Activated T-helper 1 cell treated with anti-CD3 and anti-CD28 coated beads, Interleukin-12 subunit alpha, Interleukin-12 subunit beta, Interleukin-2, Interleukin-4 antibody, amounts not matched to agents 30 ng/mL and 10 ng/mL and 1 ng/mL, durations not matched to agents 14 hours and 24 hours and 36 hours (primary cell): ENCODE measurements around the gene FAM171A2. TPM values are rescaled to one million over a fixed set of nuclear protein-coding genes. Genes with fewer than 3 reads are reported as not detected.
A peak's percentile ranks its signal among the peaks of the same experiment; 100 is the strongest.

Experiments used
- DNase-seq: peaks from one replicate; pipeline ENCODE4 v3.0.0; 2021; ENCODE audit warnings: low spot score
- H3K27ac Mint-ChIP-seq: one replicate; pipeline ENCODE4 v1.8.0; 2021; ENCODE audit warnings: mild to moderate bottlenecking, mixed read lengths
- H3K27me3 Mint-ChIP-seq: one replicate; pipeline ENCODE4 v1.8.0; 2022; ENCODE audit warnings: mild to moderate bottlenecking, moderate library complexity, mixed read lengths; ENCODE audit not compliant: insufficient read depth
- H3K36me3 Mint-ChIP-seq: one replicate; pipeline ENCODE4 v1.8.0; 2021; ENCODE audit warnings: low read depth, mixed read lengths
- H3K4me1 Mint-ChIP-seq: one replicate; pipeline ENCODE4 v1.8.0; 2021; ENCODE audit warnings: low read depth, mixed read lengths
- H3K4me3 Mint-ChIP-seq: one replicate; pipeline ENCODE4 v1.8.0; 2021; ENCODE audit warnings: mild to moderate bottlenecking, moderate library complexity, mixed read lengths
- H3K9me3 Mint-ChIP-seq: one replicate; pipeline ENCODE4 v1.8.0; 2021; ENCODE audit warnings: mixed read lengths
- intact Hi-C: fragments of 100-400 bp; cut with micrococcal nuclease; formaldehyde crosslinking; loops from one replicate; pipeline ENCODE4 v1.15.1; 2024
- total RNA-seq: library from RNA; stranded (reverse); gene quantifications from 2 replicates; pipeline ENCODE4 v1.2.3, GENCODE V29; 2022

Gene FAM171A2
- total RNA-seq, 1 donor from 2014 or later, result 0.29 TPM

DNA sequence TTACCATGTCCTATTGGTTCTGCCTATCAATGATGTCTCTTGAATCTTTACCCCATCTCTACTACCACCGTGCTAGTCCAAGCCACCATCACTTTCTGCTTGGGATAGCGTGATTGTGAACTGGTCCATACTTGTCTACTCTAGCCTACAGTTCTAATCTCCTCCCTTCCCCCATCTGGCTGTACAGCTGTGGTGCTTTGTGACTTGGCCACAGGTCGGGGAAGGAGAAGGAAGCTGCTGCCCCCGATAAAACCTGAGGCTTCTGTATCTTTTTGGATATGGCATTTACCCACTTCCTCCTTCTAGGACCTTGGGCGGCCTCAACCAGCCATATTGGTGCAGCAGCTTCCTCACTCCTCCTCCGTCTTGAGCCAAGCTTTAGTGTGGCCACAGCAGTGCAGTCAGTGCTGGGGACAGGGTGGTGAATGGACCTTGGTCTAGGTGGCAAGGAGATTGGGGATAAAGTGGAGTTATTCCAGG lies 26.1 kb upstream of the FAM171A2 start:
- intact Hi-C loops, result no loop called here
- peaks cover 13% of the 10 kb centered on the region for H3K4me1 Mint-ChIP-seq
- no peak overlapping the region for H3K4me3 Mint-ChIP-seq
- no peak overlapping the region for H3K27ac Mint-ChIP-seq
- H3K36me3 Mint-ChIP-seq, result no peaks in the 10 kb centered on the region
- DNase-seq, result no peak
- peaks cover 12% of the 10 kb centered on the region for H3K27me3 Mint-ChIP-seq
- H3K9me3 Mint-ChIP-seq, result no peaks in the 10 kb centered on the region

DNA sequence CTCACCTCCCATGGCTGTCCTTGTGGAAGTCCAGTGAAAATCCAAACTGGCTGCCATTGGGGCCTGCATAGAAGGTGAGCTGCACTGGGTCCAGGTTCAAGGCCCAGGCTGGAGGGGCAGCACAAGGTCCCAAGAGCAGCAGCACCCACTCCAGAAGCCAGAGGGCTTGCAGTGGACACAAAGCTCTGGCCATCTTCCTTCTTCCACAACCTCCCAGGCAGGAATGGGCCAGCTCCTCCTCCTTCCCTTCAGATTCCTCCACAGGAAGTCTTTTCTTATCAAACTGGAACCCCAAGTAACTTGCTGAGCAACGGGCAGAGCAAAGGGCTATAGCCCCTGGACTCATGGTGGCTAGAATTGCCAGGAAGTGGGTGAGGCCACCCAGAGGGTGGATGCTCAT lies 25.6 kb upstream of the FAM171A2 start, which contains the start of gene ITGA2B:
Gene ITGA2B (minus strand): TSS at position 369 of the 400 bp plus-strand sequence. CDS start 176 bp downstream, at position 193.
- peaks cover 12% of the 10 kb centered on the region for H3K27me3 Mint-ChIP-seq
- no peak within 1 kb of the TSS for H3K4me3 Mint-ChIP-seq
- H3K36me3 Mint-ChIP-seq, result no peaks in the 10 kb centered on the region
- intact Hi-C loops, result no loop called here
- H3K9me3 Mint-ChIP-seq, result no peaks in the 10 kb centered on the region
- H3K4me1 Mint-ChIP-seq, result peaks cover 13% of the 10 kb centered on the region
- no peak within 1 kb of the TSS for H3K27ac Mint-ChIP-seq
- no peak for DNase-seq

DNA sequence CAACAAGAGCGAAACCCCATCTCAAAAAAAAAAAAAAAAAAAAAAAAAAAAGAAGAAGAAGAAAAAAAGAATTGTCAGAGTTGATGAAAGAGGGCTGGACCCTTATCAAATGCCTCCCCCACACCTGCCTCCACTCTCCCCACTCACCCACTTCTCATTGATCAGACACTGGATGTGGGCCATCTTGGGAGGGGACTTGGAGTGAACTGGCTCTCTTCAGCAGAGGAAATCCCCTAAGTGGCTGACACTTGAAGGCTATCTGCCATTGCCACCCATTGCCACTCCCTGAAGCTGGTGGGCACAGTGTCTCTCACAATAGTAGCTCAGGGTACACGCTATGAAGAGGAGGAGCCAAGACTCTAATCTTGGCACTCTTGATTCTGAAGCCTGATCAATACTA lies 24.2 kb upstream of the FAM171A2 start:
- intact Hi-C loops, result no loop called here
- Mint-ChIP-seq H3K4me1 (peaks cover 6% of the 10 kb centered on the region), H3K36me3 (no peaks in the 10 kb centered on the region), H3K9me3 (no peaks in the 10 kb centered on the region), H3K4me3 (no peak overlapping the region), H3K27ac (no peak overlapping the region), H3K27me3 (peaks cover 16% of the 10 kb centered on the region)
- no peak for DNase-seq

DNA sequence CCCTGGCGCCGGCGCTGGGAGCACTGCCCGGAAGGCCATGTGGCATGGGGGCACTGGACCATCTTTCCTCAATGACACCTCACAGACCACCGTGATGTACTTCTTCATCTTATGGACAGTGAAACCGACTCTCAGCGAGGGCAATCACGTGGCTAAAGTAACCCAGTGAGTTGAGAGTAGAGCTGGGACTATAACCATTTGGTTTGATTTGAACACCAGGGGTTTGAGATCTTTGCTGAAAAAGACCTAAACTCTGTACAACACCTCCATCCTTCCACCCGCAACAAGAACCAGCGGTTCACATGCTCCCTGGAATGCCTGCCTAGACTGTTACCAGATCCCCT lies 22.5 kb upstream of the FAM171A2 start:
- Mint-ChIP-seq H3K27ac (no peak overlapping the region), H3K4me3 (peak overlapping the region; percentile 73), H3K9me3 (no peaks in the 10 kb centered on the region)

DNA sequence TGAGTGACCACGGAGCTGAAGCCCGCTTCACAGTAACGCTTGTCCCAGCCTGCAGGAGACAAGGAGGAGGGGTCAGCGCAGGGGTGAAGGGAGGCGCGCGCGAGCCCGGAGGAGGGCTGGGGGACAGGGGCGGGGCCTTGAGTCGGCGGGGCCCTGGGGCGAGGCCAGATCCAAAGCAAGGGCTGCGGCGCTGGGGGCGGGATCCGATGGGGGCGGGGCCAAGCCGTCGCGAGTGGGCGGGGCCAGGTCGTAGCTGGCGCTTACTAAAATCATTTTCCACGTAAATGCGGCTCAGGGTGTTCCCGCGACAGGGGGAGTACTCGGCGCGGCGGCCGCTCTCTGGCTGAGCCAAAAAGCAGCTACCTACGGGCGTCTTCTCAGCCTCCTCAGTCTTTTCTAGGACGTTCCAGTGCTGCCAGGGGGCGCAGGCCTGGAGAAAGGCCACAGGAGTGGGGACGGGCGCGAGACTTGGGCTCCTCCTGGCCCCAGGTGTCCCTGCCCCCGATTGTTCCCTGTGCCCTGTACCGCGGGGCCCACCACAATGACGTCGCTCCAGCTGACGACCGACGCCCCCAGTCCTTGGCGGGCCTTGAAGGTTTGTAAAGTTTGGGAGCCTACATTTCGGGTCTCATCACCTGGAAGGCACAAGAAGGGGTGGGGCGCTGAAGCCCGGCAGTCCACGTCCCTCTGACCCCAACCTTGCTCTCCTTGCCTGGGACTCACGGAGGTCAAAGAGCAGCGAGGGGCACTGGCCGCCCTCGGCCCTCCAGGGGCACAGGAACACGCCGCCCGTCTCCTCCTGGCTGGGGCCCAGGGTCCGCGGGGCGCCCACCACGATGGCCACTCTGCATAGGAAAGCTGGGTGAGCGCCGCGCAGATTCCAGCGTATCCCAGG lies 21.9 kb upstream of the FAM171A2 start:
- no peak overlapping the region for H3K27ac Mint-ChIP-seq
- H3K9me3 Mint-ChIP-seq, result no peaks in the 10 kb centered on the region
- H3K27me3 Mint-ChIP-seq, result peaks cover 24% of the 10 kb centered on the region
- peaks cover 6% of the 10 kb centered on the region for H3K4me1 Mint-ChIP-seq
- DNase-seq, result peak; percentile 79
- no peaks in the 10 kb centered on the region for H3K36me3 Mint-ChIP-seq
- intact Hi-C loops, result loop anchor here (1.0 kb wide), 3 partner anchors 22 to 118 kb away; partner anchors contain the start of genes FAM171A2, GPATCH8 and GRN
- peak overlapping the region; percentile 73 for H3K4me3 Mint-ChIP-seq

More for the DNA sequence above, 22.5 kb upstream of the FAM171A2 start:
- intact Hi-C loops, result no loop called here
- Mint-ChIP-seq H3K4me1 (peaks cover 6% of the 10 kb centered on the region), H3K36me3 (no peaks in the 10 kb centered on the region), H3K27me3 (peaks cover 24% of the 10 kb centered on the region)
- DNase-seq, result no peak

DNA sequence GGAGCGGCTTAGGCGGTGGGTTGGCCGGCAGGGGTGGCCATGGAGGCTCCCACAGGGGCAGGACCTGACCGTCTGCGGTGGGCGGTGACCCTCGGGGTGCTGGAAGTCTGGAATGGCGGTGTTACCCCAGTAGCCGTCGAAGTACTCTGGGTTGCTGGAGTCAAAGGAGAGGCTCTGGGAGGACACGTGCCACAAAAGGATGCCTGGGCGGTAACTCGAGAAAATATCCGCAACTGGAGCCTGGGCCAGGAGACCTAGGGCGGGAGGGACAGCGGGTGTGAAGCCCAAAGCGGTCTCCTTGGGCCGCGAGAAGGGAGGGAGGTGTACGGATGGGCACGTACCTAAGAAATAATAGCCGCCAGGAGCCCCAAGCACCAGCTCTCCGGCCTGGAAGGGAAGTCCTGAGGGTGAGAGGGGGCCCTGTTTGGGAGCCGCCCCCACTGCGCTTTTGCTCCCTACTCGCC lies 21.2 kb upstream of the FAM171A2 start:
- no peaks in the 10 kb centered on the region for H3K9me3 Mint-ChIP-seq
- peak overlapping the region; percentile 16 for H3K27ac Mint-ChIP-seq
- intact Hi-C loops, result loop anchor here (1.0 kb wide), 3 partner anchors 22 to 118 kb away; partner anchors contain the start of genes FAM171A2, GPATCH8 and GRN
- peak overlapping the region; percentile 73 for H3K4me3 Mint-ChIP-seq
- peaks cover 6% of the 10 kb centered on the region for H3K4me1 Mint-ChIP-seq
- peaks cover 24% of the 10 kb centered on the region for H3K27me3 Mint-ChIP-seq
- no peak for DNase-seq
- no peaks in the 10 kb centered on the region for H3K36me3 Mint-ChIP-seq

DNA sequence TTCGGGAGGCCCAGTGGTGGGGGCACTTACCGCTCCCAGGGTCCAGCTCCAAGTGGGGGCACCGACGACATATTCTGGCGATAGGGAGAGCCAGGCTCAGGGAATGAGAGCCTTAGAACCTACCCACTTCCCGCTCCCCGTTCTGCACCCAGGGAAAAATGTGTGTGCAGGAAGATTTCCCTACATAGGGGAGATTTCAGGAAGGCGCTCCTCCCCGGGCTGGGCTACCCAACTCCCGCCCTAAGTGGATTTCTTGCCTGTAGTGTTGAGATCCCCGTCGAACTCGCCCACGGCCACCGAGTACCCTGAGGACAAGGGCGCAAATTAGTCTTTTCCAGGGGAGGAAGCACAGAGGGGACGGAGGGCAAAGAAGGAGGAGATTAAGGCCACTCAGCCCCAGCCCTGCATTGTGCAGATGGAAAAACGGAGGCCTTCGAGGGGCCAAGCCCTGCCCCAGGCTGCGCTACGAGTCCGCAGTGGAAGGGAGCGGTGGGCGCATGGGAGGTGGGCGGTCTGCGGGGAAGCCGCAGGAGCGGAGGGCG lies 20.7 kb upstream of the FAM171A2 start:
- intact Hi-C loops, result no loop called here

DNA sequence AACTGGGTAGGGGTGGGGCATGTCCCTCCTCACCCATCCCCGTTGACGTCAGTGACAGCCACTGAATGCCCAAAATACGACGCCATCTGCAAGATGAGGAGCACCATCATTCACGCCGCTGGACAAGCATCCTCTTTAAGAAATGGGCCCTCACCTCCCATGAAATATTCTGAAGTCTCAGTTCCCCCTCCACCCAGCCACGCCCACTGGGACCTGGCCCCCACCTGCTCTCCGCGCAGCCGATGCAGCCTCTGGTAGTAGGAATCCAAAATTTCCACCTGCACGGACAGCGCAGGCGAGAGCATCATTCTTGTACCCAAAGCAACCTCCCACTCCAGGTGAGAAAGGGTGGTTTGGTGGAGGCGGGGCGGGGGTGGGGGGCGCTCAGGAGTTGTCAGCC lies 20.2 kb upstream of the FAM171A2 start:
- Mint-ChIP-seq H3K4me1 (no peaks in the 10 kb centered on the region), H3K27me3 (peaks cover 24% of the 10 kb centered on the region), H3K9me3 (no peaks in the 10 kb centered on the region), H3K4me3 (no peak overlapping the region), H3K27ac (no peak overlapping the region), H3K36me3 (no peaks in the 10 kb centered on the region)
- intact Hi-C loops, result no loop called here
- no peak for DNase-seq

More for the DNA sequence above, 20.7 kb upstream of the FAM171A2 start:
- H3K36me3 Mint-ChIP-seq, result no peaks in the 10 kb centered on the region
- H3K9me3 Mint-ChIP-seq, result no peaks in the 10 kb centered on the region
- DNase-seq, result no peak
- peaks cover 24% of the 10 kb centered on the region for H3K27me3 Mint-ChIP-seq
- H3K27ac Mint-ChIP-seq, result no peak overlapping the region
- H3K4me1 Mint-ChIP-seq, result peaks cover under 1% of the 10 kb centered on the region
- H3K4me3 Mint-ChIP-seq, result peak overlapping the region; percentile 38

DNA sequence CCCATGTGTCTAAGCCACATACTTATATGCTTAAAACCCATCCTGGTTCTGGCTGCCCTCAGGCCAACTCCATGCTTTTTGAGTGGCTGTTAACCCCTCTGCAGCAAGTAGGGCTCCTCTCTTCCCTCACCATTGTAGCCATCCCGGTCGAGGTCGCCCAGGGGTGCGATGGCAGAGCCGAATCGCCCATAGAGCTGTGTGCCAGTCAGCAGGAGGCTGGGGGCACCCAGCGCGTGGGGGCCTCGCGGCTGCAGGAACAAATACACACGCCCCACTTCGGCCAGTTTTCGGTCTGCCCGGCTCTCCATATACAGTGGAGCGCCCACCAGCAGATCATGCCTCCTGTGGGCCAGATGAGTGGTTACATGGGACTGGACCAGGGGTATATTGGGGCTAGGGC lies 19.7 kb upstream of the FAM171A2 start:
- DNase-seq, result no peak
- Mint-ChIP-seq H3K9me3 (no peaks in the 10 kb centered on the region), H3K36me3 (no peaks in the 10 kb centered on the region), H3K4me1 (no peaks in the 10 kb centered on the region), H3K27ac (no peak overlapping the region), H3K27me3 (peaks cover 24% of the 10 kb centered on the region), H3K4me3 (no peak overlapping the region)
- intact Hi-C loops, result no loop called here

DNA sequence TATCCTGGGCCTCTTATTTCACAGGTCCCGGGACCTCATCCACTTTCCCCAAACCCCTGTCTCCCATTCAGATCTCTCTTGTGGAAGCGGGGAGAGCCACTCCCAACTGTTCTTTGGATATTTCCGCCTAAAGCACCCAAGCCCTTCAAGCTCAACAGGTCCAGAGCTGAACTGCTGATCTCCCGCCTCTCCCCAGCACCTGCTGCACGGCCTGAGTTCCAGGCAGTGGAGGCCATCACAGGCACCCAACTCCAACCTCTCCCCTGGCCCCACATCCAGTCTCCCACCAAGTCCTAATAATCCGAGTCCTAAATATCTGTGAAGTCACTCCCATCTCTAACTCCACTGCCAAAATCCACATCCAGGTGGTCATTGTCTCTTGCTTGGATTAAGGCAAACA lies 19.3 kb upstream of the FAM171A2 start:
- H3K9me3 Mint-ChIP-seq, result no peaks in the 10 kb centered on the region
- H3K27me3 Mint-ChIP-seq, result peaks cover 22% of the 10 kb centered on the region
- no peak overlapping the region for H3K27ac Mint-ChIP-seq
- H3K4me1 Mint-ChIP-seq, result no peaks in the 10 kb centered on the region
- DNase-seq, result no peak
- no peaks in the 10 kb centered on the region for H3K36me3 Mint-ChIP-seq
- no peak overlapping the region for H3K4me3 Mint-ChIP-seq
- intact Hi-C loops, result no loop called here

DNA sequence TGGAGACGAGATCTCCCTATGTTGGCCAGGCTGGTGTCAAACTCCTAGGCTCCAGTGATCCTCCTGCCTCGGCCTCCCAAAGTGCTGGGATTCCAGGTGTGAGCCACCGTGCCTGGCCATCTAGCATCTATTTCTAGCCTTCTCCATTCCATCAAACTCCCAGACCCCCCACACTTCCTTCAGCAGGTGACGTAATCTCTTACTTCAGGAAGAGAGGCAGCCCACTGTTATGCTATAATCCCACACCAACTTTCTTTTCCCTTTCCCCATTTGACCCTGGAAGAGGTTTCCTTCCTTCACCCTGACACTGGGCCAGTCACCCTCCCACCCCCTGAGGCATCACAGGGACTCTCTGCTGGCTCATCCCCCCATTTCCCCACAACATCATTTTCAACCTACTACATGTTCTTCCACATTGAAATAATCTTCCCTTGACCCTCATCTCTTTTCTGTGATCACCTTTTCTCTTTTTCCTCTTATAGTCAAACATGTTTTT lies 18.2 kb upstream of the FAM171A2 start:
- DNase-seq, result no peak
- no peaks in the 10 kb centered on the region for H3K36me3 Mint-ChIP-seq
- no peak overlapping the region for H3K27ac Mint-ChIP-seq
- H3K9me3 Mint-ChIP-seq, result no peaks in the 10 kb centered on the region
- no peaks in the 10 kb centered on the region for H3K4me1 Mint-ChIP-seq
- intact Hi-C loops, result no loop called here
- no peak overlapping the region for H3K4me3 Mint-ChIP-seq
- H3K27me3 Mint-ChIP-seq, result peaks cover 20% of the 10 kb centered on the region

DNA sequence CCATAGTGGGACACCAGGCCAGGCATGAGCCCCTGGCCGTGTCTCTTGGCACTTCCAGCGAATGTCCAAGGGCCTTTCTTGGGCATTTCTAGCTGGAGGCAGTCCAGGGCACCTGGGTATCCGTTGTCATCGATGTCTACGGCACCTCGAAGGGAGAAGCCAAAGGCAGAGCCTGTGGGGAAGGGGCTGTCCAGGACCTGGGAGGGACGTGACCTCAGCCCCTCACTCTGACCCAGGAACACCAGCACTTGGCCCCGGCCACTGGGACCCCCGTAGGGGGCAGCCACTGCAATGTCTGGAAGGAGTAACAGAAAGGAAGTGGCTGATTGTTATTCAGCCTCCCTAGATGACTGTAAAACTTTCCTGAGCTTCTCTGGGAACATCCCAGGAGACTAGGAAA lies 17.1 kb upstream of the FAM171A2 start:
- no peak overlapping the region for H3K4me3 Mint-ChIP-seq
- H3K27me3 Mint-ChIP-seq, result peaks cover 16% of the 10 kb centered on the region
- no peak for DNase-seq
- H3K27ac Mint-ChIP-seq, result no peak overlapping the region
- H3K36me3 Mint-ChIP-seq, result no peaks in the 10 kb centered on the region
- H3K4me1 Mint-ChIP-seq, result no peaks in the 10 kb centered on the region
- no peaks in the 10 kb centered on the region for H3K9me3 Mint-ChIP-seq
- intact Hi-C loops, result no loop called here

DNA sequence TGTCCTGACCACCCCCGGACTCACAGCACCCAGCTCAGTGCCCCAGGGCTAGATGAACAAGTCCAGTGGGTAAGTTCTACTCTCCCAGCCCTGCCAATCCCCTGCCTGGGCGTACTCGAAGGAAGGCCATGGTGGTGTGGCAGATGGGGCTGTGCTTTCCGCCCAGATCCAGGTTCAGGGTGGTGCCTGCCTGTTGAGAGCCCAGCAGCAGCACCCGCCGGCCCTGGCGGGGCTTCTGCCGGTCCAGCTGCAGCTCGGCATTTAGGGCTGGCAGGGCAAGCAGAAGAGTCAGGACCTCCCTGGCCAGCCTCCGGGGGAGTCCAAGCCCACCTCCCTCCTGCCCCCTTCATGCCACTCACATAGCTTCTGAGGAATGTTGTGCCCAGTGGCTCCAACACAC lies 16.2 kb upstream of the FAM171A2 start:
- Mint-ChIP-seq H3K4me1 (no peaks in the 10 kb centered on the region), H3K9me3 (no peaks in the 10 kb centered on the region), H3K27ac (no peak overlapping the region), H3K27me3 (peaks cover 15% of the 10 kb centered on the region), H3K4me3 (no peak overlapping the region), H3K36me3 (no peaks in the 10 kb centered on the region)
- no peak for DNase-seq
- intact Hi-C loops, result no loop called here
